Measurements from ENCODE around the gene CRYAA.
"Not testable (repeated sequence)": the region's sequence is repeated elsewhere in the genome, so short reads cannot be mapped to it uniquely, and the experiment has no call there.

Gene CRYAA

GRCh38 chr21:43168708-43169107 lies at the start of gene CRYAA:
TSS of gene CRYAA (plus strand) at chr21:43169008. CDS start at chr21:43169100, 92 bp downstream.
- H3K27ac ChIP-seq: not testable (repeated sequence)

GRCh38 chr21:43130094-43130493 lies 38.7 kb upstream of the CRYAA start:
- H3K27ac ChIP-seq: not testable (repeated sequence)

GRCh38 chr21:43134520-43134919 lies 34.3 kb upstream of the CRYAA start:
- not testable (repeated sequence) for H3K27ac ChIP-seq

GRCh38 chr21:43138944-43139343 lies 29.9 kb upstream of the CRYAA start:
- not testable (repeated sequence) for H3K27ac ChIP-seq

- H3K27ac ChIP-seq: not testable (repeated sequence)
Observed at GRCh38 chr21:43141407-43141806, 27.4 kb upstream of the CRYAA start.

- not testable (repeated sequence) for H3K27ac ChIP-seq
Observed at GRCh38 chr21:43146637-43147036, 22.2 kb upstream of the CRYAA start.

- not testable (repeated sequence) for H3K27ac ChIP-seq
Observed at GRCh38 chr21:43147999-43148398, 20.8 kb upstream of the CRYAA start.

GRCh38 chr21:43149344-43149743 lies 19.5 kb upstream of the CRYAA start:
- not testable (repeated sequence) for H3K27ac ChIP-seq

GRCh38 chr21:43153601-43154000 lies 15.2 kb upstream of the CRYAA start:
- H3K27ac ChIP-seq: not testable (repeated sequence)

GRCh38 chr21:43159279-43160175 lies 9.3 kb upstream of the CRYAA start:
- not testable (repeated sequence) for H3K27ac ChIP-seq

GRCh38 chr21:43161826-43162707 lies 6.7 kb upstream of the CRYAA start:
- not testable (repeated sequence) for H3K27ac ChIP-seq

- not testable (repeated sequence) for H3K27ac ChIP-seq
Observed at GRCh38 chr21:43162708-43163205, 6.1 kb upstream of the CRYAA start.

- H3K27ac ChIP-seq: not testable (repeated sequence)
Observed at GRCh38 chr21:43164823-43165222, 4.0 kb upstream of the CRYAA start.

- not testable (repeated sequence) for H3K27ac ChIP-seq
Observed at GRCh38 chr21:43165734-43166133, 3.1 kb upstream of the CRYAA start.

- H3K27ac ChIP-seq: not testable (repeated sequence)
Observed at GRCh38 chr21:43169230-43169886, 550 bp downstream of the CRYAA start.

- not testable (repeated sequence) for H3K27ac ChIP-seq
Observed at GRCh38 chr21:43169891-43170290, 1.1 kb downstream of the CRYAA start.

- H3K27ac ChIP-seq: not testable (repeated sequence)
Observed at GRCh38 chr21:43172812-43173211, 4.0 kb downstream of the CRYAA start.

GRCh38 chr21:43173438-43173837 lies 4.6 kb downstream of the CRYAA start:
- not testable (repeated sequence) for H3K27ac ChIP-seq

GRCh38 chr21:43173930-43174329 lies 5.1 kb downstream of the CRYAA start:
- not testable (repeated sequence) for H3K27ac ChIP-seq

GRCh38 chr21:43174998-43175397 lies 6.2 kb downstream of the CRYAA start:
- not testable (repeated sequence) for H3K27ac ChIP-seq

GRCh38 chr21:43176621-43177020 lies 7.8 kb downstream of the CRYAA start:
- not testable (repeated sequence) for H3K27ac ChIP-seq

All from VCaP (cell line).